ENCODE results near the gene TRIM46.
A peak's percentile ranks its signal among the peaks of the same experiment; 100 is the strongest.

DNA sequence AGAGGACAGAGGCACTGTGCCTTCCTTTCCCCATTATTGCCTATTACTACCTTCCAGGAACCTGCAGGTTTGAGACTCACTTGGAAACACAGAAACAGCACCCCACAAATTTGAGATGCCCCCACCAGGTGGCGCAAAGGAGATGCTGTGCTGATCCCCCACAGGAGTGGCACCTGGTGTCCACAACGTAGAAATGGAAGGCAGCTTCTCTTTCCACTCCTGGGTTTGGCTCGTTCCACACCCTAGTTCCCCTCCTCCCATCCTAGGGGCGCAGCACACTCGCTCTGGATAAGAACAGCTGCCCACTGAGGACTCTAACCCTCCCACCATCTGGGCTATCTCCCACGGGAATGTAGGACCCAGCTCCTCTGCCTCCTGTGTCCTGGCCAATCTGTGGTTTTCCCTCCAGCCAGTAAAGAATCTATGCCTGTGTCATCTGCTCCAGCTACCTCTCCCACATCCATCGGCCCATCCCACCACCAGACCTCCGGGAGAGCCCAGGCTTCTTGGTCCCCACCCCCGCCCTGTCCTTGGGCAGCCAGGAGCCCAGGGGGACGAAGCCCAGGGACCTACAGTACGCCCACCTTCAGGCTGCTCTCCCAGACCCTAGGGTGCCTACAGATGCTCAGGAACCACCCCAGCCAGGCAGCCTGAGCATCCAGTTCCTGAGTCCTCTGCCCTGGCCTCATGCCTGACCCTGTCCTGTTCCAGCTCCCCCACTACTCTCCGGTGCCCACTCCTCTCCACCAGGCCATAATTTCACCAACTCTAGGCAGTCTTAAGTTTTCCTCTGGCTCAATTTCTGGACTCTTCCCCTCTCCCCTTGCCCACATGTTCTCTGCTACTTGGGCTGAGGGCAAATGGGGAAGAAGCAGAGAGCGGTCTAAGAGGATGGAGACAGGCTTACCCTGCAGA is 33.5 kb downstream of the TRIM46 start:
- TF ChIP-seq, protein P1, sequence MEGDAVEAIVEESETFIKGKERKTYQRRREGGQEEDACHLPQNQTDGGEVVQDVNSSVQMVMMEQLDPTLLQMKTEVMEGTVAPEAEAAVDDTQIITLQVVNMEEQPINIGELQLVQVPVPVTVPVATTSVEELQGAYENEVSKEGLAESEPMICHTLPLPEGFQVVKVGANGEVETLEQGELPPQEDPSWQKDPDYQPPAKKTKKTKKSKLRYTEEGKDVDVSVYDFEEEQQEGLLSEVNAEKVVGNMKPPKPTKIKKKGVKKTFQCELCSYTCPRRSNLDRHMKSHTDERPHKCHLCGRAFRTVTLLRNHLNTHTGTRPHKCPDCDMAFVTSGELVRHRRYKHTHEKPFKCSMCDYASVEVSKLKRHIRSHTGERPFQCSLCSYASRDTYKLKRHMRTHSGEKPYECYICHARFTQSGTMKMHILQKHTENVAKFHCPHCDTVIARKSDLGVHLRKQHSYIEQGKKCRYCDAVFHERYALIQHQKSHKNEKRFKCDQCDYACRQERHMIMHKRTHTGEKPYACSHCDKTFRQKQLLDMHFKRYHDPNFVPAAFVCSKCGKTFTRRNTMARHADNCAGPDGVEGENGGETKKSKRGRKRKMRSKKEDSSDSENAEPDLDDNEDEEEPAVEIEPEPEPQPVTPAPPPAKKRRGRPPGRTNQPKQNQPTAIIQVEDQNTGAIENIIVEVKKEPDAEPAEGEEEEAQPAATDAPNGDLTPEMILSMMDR (IDR thresholded peaks at IDR 0.05 in 2 of 3, conservative IDR thresholded peaks at IDR 0.05 in 1 of 3; ENCODE audit: insufficient read depth in 2 of 3, low read depth in 1 of 3, low read length in 3 of 3): peak; percentile 93 to 99 (median 99)
- TF ChIP-seq CBFA2T3 (IDR thresholded peaks at IDR 0.05): no peak
- TF ChIP-seq, protein P2, sequence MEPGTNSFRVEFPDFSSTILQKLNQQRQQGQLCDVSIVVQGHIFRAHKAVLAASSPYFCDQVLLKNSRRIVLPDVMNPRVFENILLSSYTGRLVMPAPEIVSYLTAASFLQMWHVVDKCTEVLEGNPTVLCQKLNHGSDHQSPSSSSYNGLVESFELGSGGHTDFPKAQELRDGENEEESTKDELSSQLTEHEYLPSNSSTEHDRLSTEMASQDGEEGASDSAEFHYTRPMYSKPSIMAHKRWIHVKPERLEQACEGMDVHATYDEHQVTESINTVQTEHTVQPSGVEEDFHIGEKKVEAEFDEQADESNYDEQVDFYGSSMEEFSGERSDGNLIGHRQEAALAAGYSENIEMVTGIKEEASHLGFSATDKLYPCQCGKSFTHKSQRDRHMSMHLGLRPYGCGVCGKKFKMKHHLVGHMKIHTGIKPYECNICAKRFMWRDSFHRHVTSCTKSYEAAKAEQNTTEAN (CRISPR knock-in tag; IDR thresholded peaks at IDR 0.05): no peak
- no peak for TF ChIP-seq POLR2AphosphoS2 (IDR thresholded peaks at IDR 0.05; ENCODE audit: low read length)
- no peak for TF ChIP-seq ZNF766 (CRISPR knock-in tag; conservative IDR thresholded peaks at IDR 0.05)
- TF ChIP-seq SIRT6 (IDR thresholded peaks at IDR 0.05; ENCODE audit: low read depth, low read length): no peak
- TF ChIP-seq, protein P3, sequence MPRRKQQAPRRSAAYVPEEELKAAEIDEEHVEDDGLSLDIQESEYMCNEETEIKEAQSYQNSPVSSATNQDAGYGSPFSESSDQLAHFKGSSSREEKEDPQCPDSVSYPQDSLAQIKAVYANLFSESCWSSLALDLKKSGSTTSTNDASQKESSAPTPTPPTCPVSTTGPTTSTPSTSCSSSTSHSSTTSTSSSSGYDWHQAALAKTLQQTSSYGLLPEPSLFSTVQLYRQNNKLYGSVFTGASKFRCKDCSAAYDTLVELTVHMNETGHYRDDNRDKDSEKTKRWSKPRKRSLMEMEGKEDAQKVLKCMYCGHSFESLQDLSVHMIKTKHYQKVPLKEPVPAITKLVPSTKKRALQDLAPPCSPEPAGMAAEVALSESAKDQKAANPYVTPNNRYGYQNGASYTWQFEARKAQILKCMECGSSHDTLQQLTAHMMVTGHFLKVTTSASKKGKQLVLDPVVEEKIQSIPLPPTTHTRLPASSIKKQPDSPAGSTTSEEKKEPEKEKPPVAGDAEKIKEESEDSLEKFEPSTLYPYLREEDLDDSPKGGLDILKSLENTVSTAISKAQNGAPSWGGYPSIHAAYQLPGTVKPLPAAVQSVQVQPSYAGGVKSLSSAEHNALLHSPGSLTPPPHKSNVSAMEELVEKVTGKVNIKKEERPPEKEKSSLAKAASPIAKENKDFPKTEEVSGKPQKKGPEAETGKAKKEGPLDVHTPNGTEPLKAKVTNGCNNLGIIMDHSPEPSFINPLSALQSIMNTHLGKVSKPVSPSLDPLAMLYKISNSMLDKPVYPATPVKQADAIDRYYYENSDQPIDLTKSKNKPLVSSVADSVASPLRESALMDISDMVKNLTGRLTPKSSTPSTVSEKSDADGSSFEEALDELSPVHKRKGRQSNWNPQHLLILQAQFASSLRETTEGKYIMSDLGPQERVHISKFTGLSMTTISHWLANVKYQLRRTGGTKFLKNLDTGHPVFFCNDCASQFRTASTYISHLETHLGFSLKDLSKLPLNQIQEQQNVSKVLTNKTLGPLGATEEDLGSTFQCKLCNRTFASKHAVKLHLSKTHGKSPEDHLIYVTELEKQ (CRISPR knock-in tag; IDR thresholded peaks at IDR 0.05): no peak
- TF ChIP-seq GATAD2A (IDR thresholded peaks at IDR 0.05): no peak
- no peak for TF ChIP-seq OTX1 (CRISPR knock-in tag; IDR thresholded peaks at IDR 0.05)
- TF ChIP-seq ATF4 (CRISPR knock-in tag; IDR thresholded peaks at IDR 0.05): no peak
